GM19395 (cell line): ENCODE results near the gene MAD1L1.

Source experiments
- ATAC-seq: cut with Tn5 transposase; IDR thresholded peaks from one replicate; pipeline ENCODE4 v1.9.1; 2021; ENCODE audit warnings: mild to moderate bottlenecking, moderate library complexity; ENCODE audit not compliant: unreplicated experiment

The MAD1L1 gene

DNA sequence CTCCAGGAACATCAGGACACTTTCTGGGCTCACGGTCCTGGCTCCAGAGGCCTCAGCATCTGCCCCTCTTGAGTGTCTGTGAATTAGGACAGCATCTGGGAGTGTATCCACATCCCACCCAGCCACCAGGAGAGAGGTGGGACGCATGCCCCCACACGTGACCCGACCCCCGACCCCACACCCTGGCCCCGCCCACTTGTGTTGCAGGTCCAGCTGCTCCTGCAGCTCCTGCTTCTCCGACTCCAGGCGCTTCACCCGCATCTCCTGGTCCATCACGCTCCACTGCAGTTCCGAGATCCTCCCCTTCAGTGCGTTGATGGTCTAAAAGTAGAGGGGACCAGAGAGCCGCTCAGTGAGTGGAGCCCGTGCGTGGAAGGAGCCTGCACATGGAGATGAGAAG is 13.6 kb downstream of the MAD1L1 start:
- ATAC-seq: no peak

DNA sequence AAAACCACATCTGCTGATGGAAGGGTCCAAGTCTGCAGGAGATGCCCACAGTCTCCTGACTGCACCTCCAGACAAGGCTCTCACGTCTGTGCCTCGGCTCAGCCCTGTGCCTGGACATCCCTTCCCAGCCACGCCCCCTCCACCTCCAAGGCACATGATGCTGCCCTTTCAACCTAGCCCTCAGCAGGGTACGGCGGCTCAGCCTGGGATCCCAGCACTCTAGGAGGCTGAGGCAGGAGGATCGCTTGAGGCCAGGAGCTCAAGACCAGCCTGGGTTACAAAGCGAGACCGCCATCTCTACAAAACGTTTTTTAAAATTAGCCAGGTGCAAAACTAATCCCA is 14.3 kb downstream of the MAD1L1 start:
- ATAC-seq: no peak

DNA sequence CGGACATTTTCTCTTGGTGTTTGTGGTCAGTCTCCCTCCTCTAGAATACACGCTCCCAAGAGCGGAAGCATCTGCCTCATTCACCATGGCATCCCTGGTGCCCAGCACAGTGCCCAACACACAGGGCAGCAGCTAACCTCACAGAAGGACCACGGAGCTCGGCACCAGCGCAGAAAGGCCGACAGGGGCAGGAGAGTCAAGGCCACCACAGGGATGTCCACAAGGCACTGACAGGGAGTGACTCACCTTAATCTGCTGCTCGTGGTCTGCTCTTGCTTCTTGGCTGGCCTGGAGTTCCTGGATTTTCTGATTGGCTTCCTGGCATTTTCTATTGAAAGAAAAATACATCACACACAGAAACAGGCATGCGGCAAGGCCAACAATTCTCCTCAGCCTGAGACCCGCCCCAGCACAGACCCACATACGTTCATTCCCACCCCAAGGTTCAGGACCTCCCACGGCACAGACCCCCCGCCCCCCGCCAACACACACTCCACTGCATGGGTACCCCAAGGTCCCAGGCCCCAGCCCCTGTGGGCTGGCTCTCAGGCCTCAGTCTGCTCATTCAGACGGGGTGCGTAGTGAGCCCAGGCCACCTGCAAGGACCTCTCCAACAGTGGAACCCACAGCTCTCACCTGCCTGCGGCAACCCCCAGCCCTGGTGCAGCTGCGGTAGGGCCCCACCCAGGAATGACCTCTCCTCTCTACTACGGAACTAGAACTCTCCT is 14.9 kb downstream of the MAD1L1 start:
- no peak for ATAC-seq

DNA sequence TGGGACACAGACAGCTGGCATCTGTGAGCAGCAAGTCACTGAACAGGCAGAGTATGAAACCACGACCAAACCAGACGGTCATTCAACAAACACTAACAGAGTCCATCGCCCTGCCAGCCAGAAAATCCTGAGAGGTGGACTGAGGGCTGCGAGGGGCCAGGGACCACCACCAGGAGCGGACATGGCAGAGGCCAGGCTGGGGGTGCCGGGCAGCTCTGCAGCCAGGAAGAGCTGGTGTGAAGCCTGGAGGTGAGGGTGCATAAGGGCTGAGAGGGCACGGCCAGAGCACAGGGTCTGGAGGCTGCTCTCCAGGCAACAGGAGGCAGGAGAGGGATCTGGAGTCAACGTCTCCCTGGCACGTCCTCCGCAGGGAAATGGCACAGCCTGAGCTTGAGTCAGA is 15.5 kb downstream of the MAD1L1 start:
- ATAC-seq: no peak

DNA sequence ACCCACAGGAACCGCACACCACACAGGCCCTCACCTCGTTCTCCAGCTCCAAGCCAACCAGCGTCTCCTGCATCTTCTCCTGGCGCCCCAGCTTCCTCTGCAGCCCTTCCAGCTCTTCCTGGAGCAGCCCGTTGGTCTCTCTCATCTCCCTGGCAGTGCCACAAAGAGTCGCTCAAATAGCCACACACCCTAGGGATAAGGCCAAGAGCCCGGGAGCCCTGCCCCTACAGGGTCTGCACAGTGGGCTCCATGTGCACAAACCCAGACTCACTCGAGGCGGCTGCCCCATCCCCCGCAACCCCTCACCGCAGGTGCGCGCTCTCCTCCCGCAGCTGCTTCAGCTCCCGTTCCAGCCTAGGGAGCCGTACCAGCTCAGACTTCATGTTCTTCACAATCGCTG is 16.9 kb downstream of the MAD1L1 start:
- ATAC-seq: no peak

DNA sequence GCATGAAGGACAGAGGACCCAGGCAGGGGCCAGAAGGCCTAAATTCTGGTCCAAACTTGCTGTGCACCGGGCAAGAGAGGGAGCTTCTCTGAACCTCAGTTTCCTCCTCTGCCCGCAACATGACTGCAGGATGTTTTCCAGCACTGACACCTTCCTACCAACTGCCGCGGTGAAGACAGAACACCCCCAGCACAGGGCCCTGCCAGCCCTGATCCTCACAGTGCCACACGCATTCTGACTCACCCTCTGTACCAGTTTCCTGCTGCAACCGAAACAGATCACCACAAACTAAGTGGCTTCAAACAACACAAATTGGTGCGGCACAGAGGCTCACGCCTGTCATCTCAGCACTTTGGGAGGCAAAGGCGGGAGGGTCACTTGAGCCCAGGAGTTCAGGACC is 18.1 kb downstream of the MAD1L1 start:
- no peak for ATAC-seq

DNA sequence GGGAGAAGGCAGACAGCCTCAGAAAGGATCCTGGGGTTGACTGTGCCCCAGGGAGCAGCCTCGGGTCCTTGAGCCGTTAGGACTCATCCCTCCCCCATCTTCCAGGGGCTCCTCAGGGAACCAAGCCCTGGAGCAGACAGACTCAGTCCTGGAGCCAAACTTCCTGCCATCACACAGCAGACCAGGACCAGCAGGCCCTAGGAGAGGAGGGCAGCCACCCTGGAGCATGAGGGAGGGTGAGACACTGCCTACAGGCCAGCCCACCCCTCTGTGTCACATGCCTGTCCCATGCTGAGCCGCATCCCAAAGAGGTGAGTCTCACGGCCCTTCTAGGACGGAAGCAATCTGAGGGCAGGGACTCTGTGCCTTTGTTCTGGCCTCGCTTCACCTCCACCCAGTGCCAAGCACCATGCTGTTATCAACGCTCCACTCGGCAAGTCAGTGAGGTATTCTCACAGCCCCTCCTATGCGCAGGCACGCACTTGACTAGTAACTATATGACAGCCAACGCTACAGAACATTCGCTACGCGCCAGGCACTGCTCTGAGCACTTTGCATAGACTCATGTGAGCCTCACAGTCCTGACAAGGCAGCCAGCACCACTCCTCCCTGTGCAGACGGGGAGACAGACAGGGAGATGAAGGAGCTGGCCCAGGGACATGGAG is 19.1 kb downstream of the MAD1L1 start:
- no peak for ATAC-seq

DNA sequence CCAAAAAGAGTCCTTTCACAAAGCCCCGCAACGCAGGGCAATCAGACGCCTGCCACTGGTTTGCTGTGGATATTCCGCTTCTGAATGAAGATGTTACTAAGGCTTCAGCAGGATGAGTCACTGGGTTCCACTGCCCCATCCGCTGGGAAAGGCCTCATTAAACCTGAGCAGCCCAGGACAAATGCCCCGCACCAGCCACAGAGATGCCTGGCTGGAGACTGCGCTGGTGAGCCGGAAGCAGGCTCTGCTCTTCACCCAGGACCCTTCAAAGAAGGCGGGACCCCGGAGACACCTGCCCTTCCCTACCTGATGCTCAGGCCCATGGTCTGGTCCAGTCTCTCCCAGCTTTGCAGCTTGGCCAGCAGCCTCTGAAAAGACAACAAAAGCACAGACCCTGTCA is 19.8 kb downstream of the MAD1L1 start:
- no peak for ATAC-seq

DNA sequence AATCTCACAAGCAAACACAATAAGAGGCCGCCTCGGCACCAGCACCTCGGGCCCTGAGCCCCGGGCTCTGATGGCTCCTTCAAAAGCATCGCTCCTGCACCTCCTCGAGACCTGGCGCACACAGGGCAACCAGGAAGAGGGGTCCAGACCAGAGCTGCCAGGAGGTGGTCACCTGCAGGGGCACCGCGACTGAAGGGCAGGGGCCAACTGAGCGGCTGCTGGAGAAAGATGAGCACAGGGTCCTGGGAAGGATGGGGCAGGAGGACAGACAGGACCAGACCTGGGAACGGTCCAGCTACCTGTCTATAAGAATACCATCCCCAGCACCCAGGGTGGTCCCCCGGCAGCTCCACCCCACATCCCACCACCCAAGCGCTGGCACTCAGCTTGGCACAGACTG is 20.8 kb downstream of the MAD1L1 start:
- ATAC-seq: no peak

DNA sequence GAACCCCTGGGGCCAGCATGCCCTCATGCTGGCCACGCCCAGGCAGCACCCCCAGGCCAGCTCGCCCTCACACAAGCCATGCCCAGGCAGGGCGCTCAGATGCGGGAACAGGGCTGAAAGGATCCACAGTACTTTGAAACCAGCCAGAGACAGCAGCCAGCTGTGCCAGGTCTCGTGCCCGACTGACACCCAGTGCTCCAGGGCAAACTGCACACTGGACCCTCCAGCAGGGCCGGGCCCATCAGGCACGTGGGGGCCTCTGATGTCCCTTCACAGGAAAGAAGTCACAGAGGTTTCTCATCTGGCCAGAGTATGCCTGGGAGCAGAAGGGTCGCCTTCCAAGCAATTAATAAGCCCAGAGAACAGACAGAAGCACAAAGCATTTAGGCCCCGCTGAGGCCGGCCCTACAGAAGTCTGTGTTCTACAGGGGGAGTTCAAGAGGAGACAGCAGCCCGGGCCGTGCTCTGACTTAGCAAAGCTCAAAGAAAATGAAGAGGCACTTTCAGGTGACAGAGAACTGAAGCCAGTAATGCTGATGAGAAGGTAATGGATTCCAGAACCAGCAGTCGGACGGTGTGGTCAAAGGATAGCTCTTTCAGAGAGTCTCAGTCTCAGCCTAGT is 21.4 kb downstream of the MAD1L1 start:
- no peak for ATAC-seq

DNA sequence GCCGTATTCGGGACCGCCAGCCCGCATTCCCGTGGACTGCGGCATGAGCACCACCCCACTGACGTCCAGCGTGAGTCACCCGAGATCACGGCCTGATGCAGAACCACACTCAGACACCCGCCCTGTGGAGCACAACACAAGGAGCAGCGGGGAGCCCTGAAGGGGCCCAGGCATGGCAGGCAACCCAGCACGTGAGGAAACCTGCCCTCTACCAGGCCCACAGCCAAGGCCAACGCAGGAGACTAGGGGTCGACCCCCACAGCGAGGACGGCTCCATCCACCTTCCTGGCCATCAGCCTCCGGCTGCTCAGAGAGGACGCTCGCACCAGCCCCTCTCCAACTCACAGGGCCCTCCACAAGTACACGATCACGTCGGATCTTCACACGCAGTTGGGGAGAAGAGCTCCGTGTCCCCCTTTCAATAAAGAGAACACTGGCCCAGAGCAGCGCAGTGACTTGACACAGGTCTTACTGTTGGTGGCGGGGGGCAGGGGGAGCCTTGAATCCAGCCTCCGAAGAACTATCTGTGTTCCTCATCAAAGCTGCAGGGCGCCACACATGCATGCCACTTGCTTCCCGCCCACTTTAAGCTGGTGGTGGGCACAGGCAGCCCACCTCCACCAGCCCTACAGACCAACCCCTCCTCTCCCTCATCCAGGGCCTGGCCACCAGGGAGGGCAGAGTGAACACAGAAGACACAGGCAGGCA is 22.0 kb downstream of the MAD1L1 start:
- no peak for ATAC-seq

DNA sequence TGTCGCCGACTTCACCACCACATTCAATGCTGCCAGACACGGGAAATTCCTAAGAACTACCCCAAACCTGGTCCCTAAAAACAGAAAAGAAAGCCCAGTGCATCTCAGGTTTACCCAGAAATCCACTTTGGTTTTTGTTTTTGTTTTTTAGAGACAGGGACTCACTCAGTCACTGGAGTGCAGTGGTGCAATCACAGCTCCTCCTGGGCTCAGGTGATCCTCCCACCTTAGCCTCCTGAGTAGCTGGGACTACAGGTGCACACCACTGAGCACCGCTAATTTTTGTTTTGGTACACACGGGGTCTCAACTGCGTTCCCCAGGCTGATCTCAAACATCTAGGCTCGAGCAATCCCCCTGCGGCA is 22.8 kb downstream of the MAD1L1 start:
- ATAC-seq: no peak

DNA sequence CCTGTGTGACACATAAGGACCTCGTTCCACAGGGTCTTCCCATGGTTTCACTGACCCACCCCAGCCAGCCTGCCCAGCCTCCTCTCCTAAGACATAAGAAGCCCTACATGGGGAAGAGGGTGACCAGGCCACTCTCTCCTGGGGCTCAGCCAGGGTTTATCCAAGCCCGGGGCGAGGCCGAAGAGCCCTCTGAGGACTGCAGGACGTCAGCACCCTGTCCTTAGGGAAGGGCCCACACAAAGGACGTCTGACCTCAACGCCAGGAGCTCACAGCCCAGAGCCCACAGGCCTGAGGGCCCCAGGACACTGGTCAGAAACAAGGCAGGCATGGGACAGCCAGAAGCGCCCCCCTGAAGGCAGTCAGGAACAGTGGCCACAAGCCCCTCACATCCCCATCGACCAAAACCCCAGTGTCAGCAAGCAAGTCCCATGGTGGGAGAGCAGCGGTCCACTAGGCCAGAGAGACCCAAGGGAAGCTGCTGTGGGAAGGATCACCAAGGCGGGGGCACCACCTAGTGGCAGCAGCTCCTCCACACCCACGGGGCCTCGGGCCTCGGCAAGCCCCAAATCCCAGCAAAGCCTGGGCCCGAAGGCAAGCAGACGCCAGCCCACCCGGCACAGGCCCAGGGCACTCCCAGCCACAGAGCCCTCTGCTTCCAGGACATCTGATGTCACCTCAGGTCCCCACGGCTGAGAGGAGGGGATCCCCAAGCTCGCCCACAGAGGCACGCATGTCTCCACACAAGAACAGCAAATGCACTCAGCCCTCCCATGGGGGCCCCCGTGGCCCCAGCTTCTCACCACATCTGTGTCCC is 23.4 kb downstream of the MAD1L1 start:
- ATAC-seq: peak; percentile 60

DNA sequence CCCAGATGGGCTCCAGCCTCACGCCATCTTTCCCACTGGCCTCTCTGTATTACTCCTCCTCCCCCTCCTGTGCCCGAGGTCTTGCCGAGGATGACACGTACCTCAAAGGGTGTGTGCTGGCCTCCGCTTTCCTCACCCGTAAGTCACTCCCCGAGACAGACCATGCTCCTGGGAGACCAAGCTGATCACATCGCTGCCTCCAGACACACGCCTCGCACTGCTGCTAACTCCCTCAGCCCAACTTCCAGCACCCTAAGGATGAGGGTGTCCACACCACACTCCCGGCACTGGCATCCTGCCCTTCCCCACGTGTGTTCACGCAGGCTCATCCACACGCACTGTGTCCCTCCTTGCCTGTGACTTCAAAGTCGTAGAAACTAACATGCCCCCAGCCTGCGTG is 24.0 kb downstream of the MAD1L1 start:
- no peak for ATAC-seq

DNA sequence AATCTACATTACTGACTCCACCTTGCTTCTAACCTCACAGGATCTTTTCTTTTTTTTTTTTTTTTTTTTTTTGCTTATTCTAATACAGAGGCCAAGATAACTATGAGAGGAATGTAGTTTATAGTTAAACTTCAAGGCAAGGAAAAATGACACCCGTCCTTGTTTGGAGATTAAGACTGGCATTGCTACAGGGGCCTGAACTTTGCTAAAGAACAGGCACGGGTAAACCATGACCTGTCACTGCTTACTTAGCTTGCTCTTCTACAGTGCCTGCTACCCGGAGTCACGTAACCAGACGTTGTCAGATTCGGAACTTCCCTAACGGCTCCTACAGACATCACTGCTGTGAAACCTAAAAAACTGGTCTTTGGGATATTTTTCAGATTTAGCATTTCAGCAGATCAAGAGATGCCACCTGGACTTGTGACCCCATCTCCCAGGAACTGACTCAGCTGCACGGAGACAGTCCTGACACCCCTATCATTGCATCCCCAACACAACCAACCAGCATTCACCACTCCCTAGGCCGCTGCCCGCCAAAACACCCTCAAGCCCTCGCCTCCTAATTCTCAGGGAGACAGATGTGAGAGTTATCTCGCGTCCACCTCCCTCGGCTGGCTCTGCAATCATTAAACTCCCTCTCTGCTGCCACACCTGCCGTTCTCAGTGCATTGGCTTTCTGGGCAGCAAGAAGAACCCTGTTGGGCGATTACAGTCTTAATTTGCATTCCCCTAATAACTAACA is 27.5 kb downstream of the MAD1L1 start:
- ATAC-seq: no peak

DNA sequence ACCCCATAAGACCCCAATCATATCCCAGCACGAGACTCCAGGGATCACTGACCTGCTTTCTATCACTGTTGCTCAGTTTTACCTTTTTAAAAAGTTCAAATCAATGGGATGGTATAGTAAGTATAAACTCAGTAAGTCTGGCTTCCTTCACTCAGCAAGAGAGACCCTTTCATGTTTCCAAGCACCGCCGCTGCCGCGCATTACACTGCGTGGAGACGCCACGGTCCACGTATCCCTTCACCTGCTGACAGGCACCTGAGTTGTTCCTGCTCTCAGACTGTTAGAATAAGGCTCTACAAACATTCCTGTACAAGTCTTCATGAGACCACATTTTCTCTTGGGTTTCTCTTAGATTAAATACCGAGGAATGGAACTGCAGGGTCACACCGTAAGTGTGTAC is 28.3 kb downstream of the MAD1L1 start:
- ATAC-seq: no peak

DNA sequence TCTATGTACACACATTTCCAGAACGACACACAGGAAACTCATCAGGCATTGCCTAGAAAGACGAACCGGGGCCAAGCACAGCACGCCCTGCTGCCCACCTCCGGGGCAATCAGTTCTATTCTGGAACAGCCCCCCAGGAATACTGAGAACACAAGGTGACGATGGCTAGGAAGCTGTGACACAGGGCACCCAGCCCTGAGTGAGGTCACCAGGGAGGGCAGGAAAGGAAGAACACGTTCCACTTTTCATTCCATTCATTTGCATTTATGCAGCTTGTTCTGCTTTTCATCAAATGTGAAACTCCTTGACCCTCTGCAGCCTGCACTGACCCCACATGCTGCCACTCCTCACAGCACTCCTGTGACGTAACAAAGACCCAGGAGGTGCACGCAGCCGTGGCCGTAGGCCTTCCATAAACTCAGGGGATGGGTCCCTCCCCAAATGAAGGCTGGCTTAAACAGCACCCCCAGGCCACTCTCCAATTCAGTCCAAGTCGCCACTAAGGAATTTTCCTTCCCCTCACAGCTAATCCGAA is 28.9 kb downstream of the MAD1L1 start:
- no peak for ATAC-seq

DNA sequence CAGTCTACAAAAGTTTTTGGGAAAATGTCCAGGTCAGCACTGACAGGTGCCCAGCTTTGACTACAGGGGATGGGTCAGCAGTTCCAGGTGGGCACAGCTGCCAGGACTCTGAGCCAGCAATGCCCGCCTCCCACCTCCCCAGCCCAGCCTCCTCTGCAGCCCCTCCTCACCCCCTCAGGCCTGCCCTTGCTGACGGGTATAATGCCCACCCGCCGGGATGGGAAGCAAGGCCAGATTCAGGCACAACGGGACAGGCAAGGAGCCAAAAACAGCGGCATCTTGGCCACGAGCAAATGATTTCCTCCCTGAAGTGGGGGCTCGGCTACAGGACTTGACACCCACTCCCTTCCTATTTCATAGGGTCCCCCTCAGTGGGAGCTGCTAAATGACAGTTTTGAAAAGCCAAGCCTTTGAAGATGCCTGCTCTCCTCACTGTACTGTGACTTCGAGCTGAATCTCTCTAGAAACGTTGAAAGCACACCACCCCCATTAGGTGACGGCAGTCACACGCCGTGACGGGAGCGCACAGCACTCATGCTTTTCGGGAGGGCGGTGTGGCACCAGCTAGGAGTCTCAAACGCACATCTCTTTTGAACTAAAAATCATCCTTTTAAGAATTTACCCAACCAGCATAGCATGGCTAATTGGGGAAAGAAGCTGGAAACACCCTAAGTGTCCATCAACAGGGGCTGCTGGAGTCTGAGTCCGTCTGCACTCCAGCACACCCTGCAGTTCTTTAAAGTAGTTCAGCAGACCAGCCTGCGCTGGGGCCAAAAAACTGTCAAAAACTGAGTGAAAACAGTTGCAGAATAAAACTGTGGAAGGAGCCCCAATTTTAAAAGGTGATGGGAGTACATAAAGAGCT is 29.6 kb downstream of the MAD1L1 start:
- ATAC-seq: no peak

DNA sequence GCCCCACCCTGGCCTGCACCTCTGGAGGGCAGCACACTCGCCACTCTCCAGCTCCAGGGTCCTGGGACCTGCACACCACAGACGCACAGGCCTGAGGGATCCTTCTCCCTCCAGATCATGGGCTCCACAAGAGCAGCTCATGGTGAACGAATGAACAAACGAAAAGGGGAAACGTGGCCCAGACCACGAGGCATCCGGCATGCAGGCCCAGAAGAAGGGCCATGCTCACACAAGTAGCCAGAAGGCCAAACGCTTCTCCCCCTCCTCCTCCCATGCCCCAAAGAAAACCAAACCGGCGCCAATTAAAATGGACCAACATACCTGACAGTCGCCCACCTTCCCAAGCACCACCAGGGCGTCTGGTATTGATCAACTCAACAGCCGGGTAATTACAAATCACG is 30.4 kb downstream of the MAD1L1 start:
- no peak for ATAC-seq
